ENCODE measurements around the gene ENDOV.

ENDOV gene

DNA sequence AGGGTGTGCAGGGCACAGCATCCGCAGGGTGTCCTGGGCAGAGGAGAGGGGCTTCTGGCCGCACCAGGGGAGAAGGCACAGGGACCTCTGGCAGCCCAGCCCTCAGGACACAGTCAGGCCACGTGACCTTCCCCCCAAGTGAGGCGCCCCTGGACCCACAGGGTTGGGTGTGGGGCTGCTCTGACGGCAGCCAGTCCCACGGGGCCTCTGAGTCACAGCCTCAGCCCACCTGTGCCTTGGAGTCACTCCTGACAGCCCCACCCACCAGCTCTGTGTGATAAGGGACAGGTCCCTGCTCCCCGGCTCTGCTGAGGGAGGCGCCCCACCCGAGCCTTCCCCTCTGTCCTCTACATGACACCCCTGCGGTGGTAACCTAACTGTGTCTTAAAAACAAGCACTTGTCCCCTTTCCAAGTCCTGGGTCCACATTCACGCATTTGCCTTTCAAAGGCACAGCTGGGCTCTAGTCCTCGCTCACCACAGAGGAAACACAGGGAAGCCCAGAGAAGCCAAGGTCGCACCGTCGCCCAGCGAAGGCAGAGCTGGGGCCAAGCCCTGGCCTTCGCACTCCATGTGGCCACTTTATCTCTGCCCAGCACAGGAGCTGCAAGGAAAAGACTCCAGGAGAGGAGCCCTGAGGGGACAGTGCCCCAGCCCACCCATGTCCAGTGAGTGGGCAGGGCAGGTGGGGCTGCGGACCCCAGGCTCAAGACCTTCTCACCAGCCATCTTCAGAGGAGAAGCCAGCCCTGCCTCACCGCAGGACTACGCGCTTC is 66.5 kb downstream of the ENDOV start:
- Histone ChIP-seq H3K4me3 (ENCODE audit: low read depth, low read length) (no peak overlapping the region), H3K27me3 (ENCODE audit: insufficient read depth, low read depth, severe bottlenecking) (no peaks in the 10 kb centered on the region), H3K9me3 (ENCODE audit: severe bottlenecking) (no peaks in the 10 kb centered on the region), H3K27ac (no peak overlapping the region), H3K36me3 (no peaks in the 10 kb centered on the region)
- no peak for TF ChIP-seq CTCF (IDR thresholded peaks at IDR 0.05; ENCODE audit: low read depth, low read length)
- DNase-seq, result no peak

GRCh38 chr17:80482058-80482318 is 67.0 kb downstream of the ENDOV start:
- Histone ChIP-seq H3K9me3 (ENCODE audit: severe bottlenecking) (no peaks in the 10 kb centered on the region), H3K36me3 (no peaks in the 10 kb centered on the region), H3K27me3 (ENCODE audit: insufficient read depth, low read depth, severe bottlenecking) (no peaks in the 10 kb centered on the region), H3K4me3 (ENCODE audit: low read depth, low read length) (no peak overlapping the region), H3K27ac (no peak overlapping the region)
- DNase-seq, result no peak
- TF ChIP-seq CTCF (IDR thresholded peaks at IDR 0.05; ENCODE audit: low read depth, low read length), result no peak

GRCh38 chr17:80482555-80483308 is 67.8 kb downstream of the ENDOV start:
- no peak for DNase-seq
- no peaks in the 10 kb centered on the region for H3K36me3 ChIP-seq
- H3K9me3 ChIP-seq (ENCODE audit: severe bottlenecking), result no peaks in the 10 kb centered on the region
- TF ChIP-seq CTCF (IDR thresholded peaks at IDR 0.05; ENCODE audit: low read depth, low read length), result 0 out of 2 replicates have a peak, but pooled peaks have one; percentile 6
- H3K4me3 ChIP-seq (ENCODE audit: low read depth, low read length), result no peak overlapping the region
- no peaks in the 10 kb centered on the region for H3K27me3 ChIP-seq (ENCODE audit: insufficient read depth, low read depth, severe bottlenecking)
- H3K27ac ChIP-seq, result no peak overlapping the region

GRCh38 chr17:80485846-80486245 is 70.9 kb downstream of the ENDOV start:
- H3K36me3 ChIP-seq, result no peaks in the 10 kb centered on the region
- peak overlapping the region; percentile 73 for H3K27ac ChIP-seq
- H3K4me3 ChIP-seq (ENCODE audit: low read depth, low read length), result no peak overlapping the region
- H3K9me3 ChIP-seq (ENCODE audit: severe bottlenecking), result no peaks in the 10 kb centered on the region
- DNase-seq, result peak; percentile 90
- TF ChIP-seq CTCF (IDR thresholded peaks at IDR 0.05; ENCODE audit: low read depth, low read length), result no peak
- H3K27me3 ChIP-seq (ENCODE audit: insufficient read depth, low read depth, severe bottlenecking), result no peaks in the 10 kb centered on the region

DNA sequence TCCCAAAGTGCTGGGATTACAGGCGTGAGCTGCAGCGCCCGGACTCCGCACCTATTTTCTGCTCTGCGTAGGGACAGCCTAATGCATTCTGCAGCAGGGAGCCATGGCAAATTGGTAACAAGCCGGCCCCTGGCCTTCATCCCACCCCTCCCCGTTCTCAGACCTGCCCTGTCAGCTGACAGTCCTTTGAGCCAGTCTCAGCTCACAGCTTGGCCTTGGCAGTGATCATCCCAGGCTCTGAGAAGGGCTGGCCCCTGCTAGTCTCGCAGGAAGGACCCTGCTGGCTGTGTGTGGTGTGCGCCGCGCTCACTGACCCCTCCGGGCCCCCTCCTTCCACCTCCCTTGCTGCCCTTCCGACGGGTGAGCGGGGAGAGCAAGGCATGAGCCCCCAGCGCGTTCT is 71.7 kb downstream of the ENDOV start:
- peak; percentile 83 for DNase-seq
- Histone ChIP-seq H3K27me3 (ENCODE audit: insufficient read depth, low read depth, severe bottlenecking) (no peaks in the 10 kb centered on the region), H3K36me3 (no peaks in the 10 kb centered on the region), H3K9me3 (ENCODE audit: severe bottlenecking) (no peaks in the 10 kb centered on the region), H3K4me3 (ENCODE audit: low read depth, low read length) (no peak overlapping the region; the same call in 1 of the 2 replicates), H3K27ac (peak overlapping the region; percentile 73)
- TF ChIP-seq CTCF (IDR thresholded peaks at IDR 0.05; ENCODE audit: low read depth, low read length), result no peak
